ENCODE data around the gene CACNG3.

GRCh38 chr16:24218299-24218698 is 37.8 kb upstream of the CACNG3 start:
- TF ChIP-seq EZH2 (IDR thresholded peaks at IDR 0.05; ENCODE audit: low read depth), result no peak
- no peak for TF ChIP-seq CTCF (conservative IDR thresholded peaks at IDR 0.05)

All from PC-9 (cell line).